ENCODE results near the gene ACTL6A. TPM values are rescaled to one million over a fixed set of nuclear protein-coding genes. Genes with fewer than 3 reads are reported as not detected.

The ACTL6A gene
- total RNA-seq, 1 donor from 2014 or later, result 36.3 TPM

GRCh38 chr3:179608931-179609720, 46.4 kb downstream of the ACTL6A start:
- Mint-ChIP-seq H3K9me3 (ENCODE audit: unreplicated experiment) (no peaks in the 10 kb centered on the region), H3K27ac (ENCODE audit: unreplicated experiment) (peak overlapping the region; percentile 3), H3K4me3 (ENCODE audit: unreplicated experiment) (no peak overlapping the region)

GRCh38 chr3:179610066-179610465, 47.3 kb downstream of the ACTL6A start:
- Mint-ChIP-seq H3K4me1 (ENCODE audit: unreplicated experiment) (peaks cover 10% of the 10 kb centered on the region), H3K27ac (ENCODE audit: unreplicated experiment) (no peak overlapping the region), H3K9me3 (ENCODE audit: unreplicated experiment) (no peaks in the 10 kb centered on the region), H3K36me3 (ENCODE audit: low read depth, unreplicated experiment) (peaks cover 4% of the 10 kb centered on the region), H3K27me3 (ENCODE audit: unreplicated experiment) (peaks cover 3% of the 10 kb centered on the region), H3K4me3 (ENCODE audit: unreplicated experiment) (no peak overlapping the region)
- no peak for DNase-seq (ENCODE audit: low spot score)
- TF ChIP-seq, protein P1, sequence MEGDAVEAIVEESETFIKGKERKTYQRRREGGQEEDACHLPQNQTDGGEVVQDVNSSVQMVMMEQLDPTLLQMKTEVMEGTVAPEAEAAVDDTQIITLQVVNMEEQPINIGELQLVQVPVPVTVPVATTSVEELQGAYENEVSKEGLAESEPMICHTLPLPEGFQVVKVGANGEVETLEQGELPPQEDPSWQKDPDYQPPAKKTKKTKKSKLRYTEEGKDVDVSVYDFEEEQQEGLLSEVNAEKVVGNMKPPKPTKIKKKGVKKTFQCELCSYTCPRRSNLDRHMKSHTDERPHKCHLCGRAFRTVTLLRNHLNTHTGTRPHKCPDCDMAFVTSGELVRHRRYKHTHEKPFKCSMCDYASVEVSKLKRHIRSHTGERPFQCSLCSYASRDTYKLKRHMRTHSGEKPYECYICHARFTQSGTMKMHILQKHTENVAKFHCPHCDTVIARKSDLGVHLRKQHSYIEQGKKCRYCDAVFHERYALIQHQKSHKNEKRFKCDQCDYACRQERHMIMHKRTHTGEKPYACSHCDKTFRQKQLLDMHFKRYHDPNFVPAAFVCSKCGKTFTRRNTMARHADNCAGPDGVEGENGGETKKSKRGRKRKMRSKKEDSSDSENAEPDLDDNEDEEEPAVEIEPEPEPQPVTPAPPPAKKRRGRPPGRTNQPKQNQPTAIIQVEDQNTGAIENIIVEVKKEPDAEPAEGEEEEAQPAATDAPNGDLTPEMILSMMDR (IDR thresholded peaks at IDR 0.05; ENCODE audit: unreplicated experiment), result no peak

More at GRCh38 chr3:179608931-179609720, 46.4 kb downstream of the ACTL6A start:
- H3K4me1 Mint-ChIP-seq (ENCODE audit: unreplicated experiment), result peaks cover 18% of the 10 kb centered on the region
- TF ChIP-seq, protein P1 (IDR thresholded peaks at IDR 0.05; ENCODE audit: unreplicated experiment), result no peak
- H3K36me3 Mint-ChIP-seq (ENCODE audit: low read depth, unreplicated experiment), result peaks cover 8% of the 10 kb centered on the region
- H3K27me3 Mint-ChIP-seq (ENCODE audit: unreplicated experiment), result peaks cover 10% of the 10 kb centered on the region
- DNase-seq (ENCODE audit: low spot score), result no peak

- DNase-seq (ENCODE audit: low spot score), result no peak
- Mint-ChIP-seq H3K36me3 (ENCODE audit: low read depth, unreplicated experiment) (peaks cover 11% of the 10 kb centered on the region), H3K9me3 (ENCODE audit: unreplicated experiment) (no peaks in the 10 kb centered on the region), H3K4me1 (ENCODE audit: unreplicated experiment) (peaks cover 8% of the 10 kb centered on the region), H3K27ac (ENCODE audit: unreplicated experiment) (no peak overlapping the region), H3K27me3 (ENCODE audit: unreplicated experiment) (no peaks in the 10 kb centered on the region), H3K4me3 (ENCODE audit: unreplicated experiment) (no peak overlapping the region)
- TF ChIP-seq, protein P1 (IDR thresholded peaks at IDR 0.05; ENCODE audit: unreplicated experiment), result no peak
Observed at GRCh38 chr3:179613807-179614206, 51.1 kb downstream of the ACTL6A start.

GRCh38 chr3:179615458-179616173, 52.9 kb downstream of the ACTL6A start:
- H3K27ac Mint-ChIP-seq (ENCODE audit: unreplicated experiment), result no peak overlapping the region
- no peaks in the 10 kb centered on the region for H3K9me3 Mint-ChIP-seq (ENCODE audit: unreplicated experiment)
- no peaks in the 10 kb centered on the region for H3K4me1 Mint-ChIP-seq (ENCODE audit: unreplicated experiment)
- TF ChIP-seq, protein P1 (IDR thresholded peaks at IDR 0.05; ENCODE audit: unreplicated experiment), result no peak
- peaks cover 19% of the 10 kb centered on the region for H3K36me3 Mint-ChIP-seq (ENCODE audit: low read depth, unreplicated experiment)
- no peaks in the 10 kb centered on the region for H3K27me3 Mint-ChIP-seq (ENCODE audit: unreplicated experiment)
- DNase-seq (ENCODE audit: low spot score), result no peak
- H3K4me3 Mint-ChIP-seq (ENCODE audit: unreplicated experiment), result no peak overlapping the region

DNA sequence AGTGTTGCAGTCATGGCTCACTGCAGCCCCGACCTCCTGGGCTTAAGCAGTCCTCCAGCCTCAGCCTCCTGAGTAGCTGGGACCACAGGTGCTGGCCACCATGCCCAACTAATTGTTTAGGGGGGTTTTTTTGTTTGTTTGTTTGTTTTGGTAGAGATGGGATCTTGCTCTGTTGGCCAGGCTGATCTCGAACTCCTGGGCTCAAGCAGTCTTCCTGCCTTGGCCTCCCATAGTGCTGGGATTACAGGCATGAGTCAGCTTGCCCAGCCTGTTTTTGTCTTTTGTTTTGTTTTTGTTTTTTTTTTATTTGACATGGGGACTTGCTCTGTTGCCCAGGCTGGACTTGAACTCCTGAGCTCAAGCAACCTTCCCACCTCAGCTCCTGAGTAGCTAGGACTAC, 59.3 kb downstream of the ACTL6A start:
- no peaks in the 10 kb centered on the region for H3K27me3 Mint-ChIP-seq (ENCODE audit: unreplicated experiment)
- H3K27ac Mint-ChIP-seq (ENCODE audit: unreplicated experiment), result no peak overlapping the region
- TF ChIP-seq, protein P1 (IDR thresholded peaks at IDR 0.05; ENCODE audit: unreplicated experiment), result no peak
- no peaks in the 10 kb centered on the region for H3K9me3 Mint-ChIP-seq (ENCODE audit: unreplicated experiment)
- peaks cover 43% of the 10 kb centered on the region for H3K36me3 Mint-ChIP-seq (ENCODE audit: low read depth, unreplicated experiment)
- DNase-seq (ENCODE audit: low spot score), result no peak
- no peaks in the 10 kb centered on the region for H3K4me1 Mint-ChIP-seq (ENCODE audit: unreplicated experiment)
- no peak overlapping the region for H3K4me3 Mint-ChIP-seq (ENCODE audit: unreplicated experiment)
